ENCODE data around the gene UCMA.

DNA sequence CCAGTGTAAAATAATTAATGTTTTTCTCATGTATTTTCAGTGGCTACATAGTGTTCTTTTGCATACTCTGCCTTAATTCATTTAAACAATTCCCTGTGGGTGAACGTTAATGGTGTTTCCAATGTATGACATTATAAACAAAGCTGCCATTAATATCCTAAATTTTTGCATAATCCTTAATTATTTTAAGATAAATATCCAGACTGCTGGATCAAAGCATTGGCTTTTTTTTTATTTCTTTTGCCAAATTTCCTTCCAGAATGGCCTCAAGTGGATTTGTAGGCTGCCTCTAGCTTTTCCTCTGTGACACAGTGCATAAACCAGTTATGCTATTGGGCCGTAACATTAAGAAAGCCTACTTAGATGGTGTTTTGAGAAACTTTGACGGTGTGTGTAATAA lies 43.4 kb downstream of the UCMA start:
- TF ChIP-seq PAX5 (IDR thresholded peaks at IDR 0.05; ENCODE audit: insufficient read depth, low read length, severe bottlenecking), result no peak
- no peak for TF ChIP-seq TAF1 (IDR thresholded peaks at IDR 0.05; ENCODE audit: low read depth, low read length)
- no peak for TF ChIP-seq POLR2A (IDR thresholded peaks at IDR 0.05; ENCODE audit: low read depth, low read length)
- TF ChIP-seq POLR2AphosphoS5 (IDR thresholded peaks at IDR 0.05; ENCODE audit: low read depth, low read length), result no peak
- no peak for TF ChIP-seq SPI1 (IDR thresholded peaks at IDR 0.05; ENCODE audit: low read depth, low read length)
- TF ChIP-seq POU2F2 (IDR thresholded peaks at IDR 0.05; ENCODE audit: low read depth, low read length), result no peak

All from GM12891 (cell line).